Breast epithelium (tissue), 4 donors: ENCODE results near the gene ZNF564. TPM values are rescaled to one million over a fixed set of nuclear protein-coding genes. Genes with fewer than 3 reads are reported as not detected.
A peak's percentile ranks its signal among the peaks of the same experiment; 100 is the strongest.

ENCODE experiments used
- DNase-seq, 2 donors: peaks; one replicate each; pipeline ENCODE4 v3.0.0-alpha.2; 2019; ENCODE audit warnings: low spot score in 2 of 2
- H3K27ac ChIP-seq, 2 donors: fragments of 200-600 bp; sonication (generic) in 1 of 2; one replicate each; pipeline ENCODE4 v1.5.1; 2016 to 2019; ENCODE audit warnings: mild to moderate bottlenecking in 1 of 2
- H3K27me3 ChIP-seq, 2 donors: fragments of 200-600 bp; sonication (generic) in 1 of 2; one replicate each; pipeline versions ENCODE4 v1.5.1 to v1.6.0; 2017 to 2019; ENCODE audit warnings: control low read depth in 1 of 2, mild to moderate bottlenecking in 1 of 2
- H3K36me3 ChIP-seq: fragments of 200-600 bp; one replicate; pipeline ENCODE4 v1.5.1; 2019
- H3K4me1 ChIP-seq, 2 donors: fragments of 200-600 bp; sonication (generic); one replicate each; pipeline ENCODE4 v1.5.1; 2016 to 2019; ENCODE audit warnings: control low read depth in 1 of 2
- H3K4me3 ChIP-seq, 3 donors: fragments of 200-600 bp; sonication (generic); 1 replicate in 2 of 3; 2 replicates in 1 of 3; pipeline ENCODE4 v1.5.1; 2016 to 2019; ENCODE audit warnings: mild to moderate bottlenecking in 3 of 3, moderate library complexity in 2 of 3
- H3K9me3 ChIP-seq, 2 donors: fragments of 200-600 bp; sonication (generic) in 1 of 2; one replicate each; pipeline ENCODE4 v1.5.1; 2016 to 2019; ENCODE audit warnings: control low read depth in 1 of 2
- POLR2A ChIP-seq: fragments of 450-650 bp; IDR thresholded peaks from one replicate; pipeline ENCODE4 v1.6.1; 2016; ENCODE audit warnings: antibody characterized with exemption, mild to moderate bottlenecking, moderate library complexity
- POLR2AphosphoS5 ChIP-seq, 3 donors: sonication (generic); formaldehyde crosslinking; IDR thresholded peaks; one replicate each; pipeline ENCODE4 v1.6.1; 2017; ENCODE audit warnings: antibody characterized with exemption in 3 of 3
- intact Hi-C: fragments of 100-400 bp; cut with DNase I; formaldehyde crosslinking; loops from one replicate; pipeline ENCODE4 v1.15.1; 2023; ENCODE audit warnings: low total_unique reads
- total RNA-seq, 3 donors: library from RNA; depleted of rRNA; stranded (reverse); fragments of >200 nt; gene quantifications; one replicate each; pipeline ENCODE4 v1.1.0, GENCODE V29; 2016
- TF ChIP-seq, protein P1 (sequence below), 3 donors: fragments of 450-650 bp; IDR thresholded peaks; one replicate each; pipeline ENCODE4 v1.5.1; 2016 to 2017; ENCODE audit warnings: antibody characterized with exemption in 3 of 3, mild to moderate bottlenecking in 3 of 3, moderate library complexity in 3 of 3

Gene ZNF564
- total RNA-seq, 3 donors from 2014 or later: 14.7 to 25.8 (median 18.7) TPM

DNA sequence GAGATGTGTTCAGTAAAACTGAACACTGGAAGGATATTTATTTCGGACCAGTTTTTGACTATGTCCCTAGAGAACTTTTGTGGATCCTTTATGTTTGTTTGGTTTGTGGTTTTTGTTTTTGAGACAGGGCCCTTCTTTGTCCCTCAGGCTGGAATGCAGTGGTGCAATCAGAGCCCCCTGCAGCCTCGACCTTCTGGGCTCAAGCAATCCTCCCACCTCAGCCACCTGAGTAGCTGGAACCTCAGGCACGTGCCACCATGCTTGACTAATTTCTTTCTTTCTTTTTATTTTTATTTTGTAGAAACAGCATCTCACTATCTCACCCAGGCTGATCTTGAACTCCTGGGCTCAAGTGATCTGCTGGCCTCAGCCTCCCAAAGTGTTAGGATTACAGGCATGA, 65.7 kb downstream of the ZNF564 start:
- Histone ChIP-seq H3K36me3 (no peaks in the 10 kb centered on the region), H3K4me1 (no peaks in the 10 kb centered on the region), H3K4me3 (no peak overlapping the region), H3K27ac (peak overlapping the region in 1 of 2 donors; percentile 83), H3K9me3 (no peaks in the 10 kb centered on the region), H3K27me3 (no peaks in the 10 kb centered on the region)
- no peak for DNase-seq
- intact Hi-C loops: no loop called here
- TF ChIP-seq, protein P1, sequence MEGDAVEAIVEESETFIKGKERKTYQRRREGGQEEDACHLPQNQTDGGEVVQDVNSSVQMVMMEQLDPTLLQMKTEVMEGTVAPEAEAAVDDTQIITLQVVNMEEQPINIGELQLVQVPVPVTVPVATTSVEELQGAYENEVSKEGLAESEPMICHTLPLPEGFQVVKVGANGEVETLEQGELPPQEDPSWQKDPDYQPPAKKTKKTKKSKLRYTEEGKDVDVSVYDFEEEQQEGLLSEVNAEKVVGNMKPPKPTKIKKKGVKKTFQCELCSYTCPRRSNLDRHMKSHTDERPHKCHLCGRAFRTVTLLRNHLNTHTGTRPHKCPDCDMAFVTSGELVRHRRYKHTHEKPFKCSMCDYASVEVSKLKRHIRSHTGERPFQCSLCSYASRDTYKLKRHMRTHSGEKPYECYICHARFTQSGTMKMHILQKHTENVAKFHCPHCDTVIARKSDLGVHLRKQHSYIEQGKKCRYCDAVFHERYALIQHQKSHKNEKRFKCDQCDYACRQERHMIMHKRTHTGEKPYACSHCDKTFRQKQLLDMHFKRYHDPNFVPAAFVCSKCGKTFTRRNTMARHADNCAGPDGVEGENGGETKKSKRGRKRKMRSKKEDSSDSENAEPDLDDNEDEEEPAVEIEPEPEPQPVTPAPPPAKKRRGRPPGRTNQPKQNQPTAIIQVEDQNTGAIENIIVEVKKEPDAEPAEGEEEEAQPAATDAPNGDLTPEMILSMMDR (IDR thresholded peaks at IDR 0.05): no peak
- TF ChIP-seq POLR2AphosphoS5 (IDR thresholded peaks at IDR 0.05) (no peak), POLR2A (no peak)

GRCh38 chr19:12485052-12485416, 66.2 kb downstream of the ZNF564 start:
- TF ChIP-seq, protein P1 (IDR thresholded peaks at IDR 0.05): no peak
- TF ChIP-seq POLR2AphosphoS5 (IDR thresholded peaks at IDR 0.05) (no peak), POLR2A (no peak)
- H3K4me3 ChIP-seq: peak overlapping the region; percentile 80 to 99 (median 87)
- no peak for DNase-seq
- H3K9me3 ChIP-seq: no peaks in the 10 kb centered on the region
- intact Hi-C loops: no loop called here
- H3K27me3 ChIP-seq: no peaks in the 10 kb centered on the region
- H3K27ac ChIP-seq: peak overlapping the region; percentile 83 to 93
- no peaks in the 10 kb centered on the region for H3K4me1 ChIP-seq
- no peaks in the 10 kb centered on the region for H3K36me3 ChIP-seq

- Histone ChIP-seq H3K4me1 (no peaks in the 10 kb centered on the region), H3K27me3 (no peaks in the 10 kb centered on the region), H3K27ac (peak within 1 kb of the TSS; percentile 83 to 93), H3K36me3 (no peaks in the 10 kb centered on the region), H3K9me3 (no peaks in the 10 kb centered on the region), H3K4me3 (peak within 1 kb of the TSS; percentile 80 to 99 (median 87))
- intact Hi-C loops: no loop called here
- DNase-seq: peak; percentile 82 to 86
- TF ChIP-seq POLR2A (no peak), POLR2AphosphoS5 (IDR thresholded peaks at IDR 0.05) (peak; percentile 36 to 72 (median 58))
Observed at GRCh38 chr19:12484371-12485051, 66.8 kb downstream of the ZNF564 start, which contains the start of gene ZNF709. Gene ZNF709, minus strand, starts transcription at chr19:12484816. Its CDS starts 159 bp downstream, at chr19:12484657.

DNA sequence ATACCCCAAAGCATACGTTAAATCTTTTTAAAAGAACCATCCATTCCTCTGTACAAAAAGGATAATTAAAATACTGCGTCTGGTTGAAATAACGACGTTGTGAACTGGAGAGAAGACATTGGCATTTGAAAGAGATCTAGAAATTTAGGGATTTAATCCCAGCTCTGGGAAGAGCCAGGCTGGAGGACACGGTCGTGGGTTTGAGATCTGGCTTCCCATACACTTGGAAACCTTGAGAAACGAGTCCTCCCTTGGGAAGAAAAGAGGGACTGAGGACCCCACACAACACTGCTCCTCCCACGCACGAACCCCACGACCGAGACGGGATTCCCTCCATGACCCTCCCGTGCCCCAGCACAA, 67.3 kb downstream of the ZNF564 start:
- peak overlapping the region; percentile 80 to 99 (median 87) for H3K4me3 ChIP-seq
- no peak for DNase-seq
- H3K36me3 ChIP-seq: no peaks in the 10 kb centered on the region
- H3K27ac ChIP-seq: peak overlapping the region; percentile 83 to 93
- H3K4me1 ChIP-seq: no peaks in the 10 kb centered on the region
- no peaks in the 10 kb centered on the region for H3K9me3 ChIP-seq
- H3K27me3 ChIP-seq: no peaks in the 10 kb centered on the region
- intact Hi-C loops: no loop called here
- TF ChIP-seq, protein P1 (IDR thresholded peaks at IDR 0.05): no peak
- TF ChIP-seq POLR2AphosphoS5 (IDR thresholded peaks at IDR 0.05) (no peak), POLR2A (no peak)

- Histone ChIP-seq H3K4me1 (no peaks in the 10 kb centered on the region), H3K36me3 (no peaks in the 10 kb centered on the region), H3K27ac (no peak overlapping the region), H3K27me3 (no peaks in the 10 kb centered on the region), H3K4me3 (no peak overlapping the region), H3K9me3 (no peaks in the 10 kb centered on the region)
- DNase-seq: no peak
- TF ChIP-seq, protein P1 (IDR thresholded peaks at IDR 0.05): no peak
- no peak for TF ChIP-seq POLR2A
- intact Hi-C loops: no loop called here
Observed at GRCh38 chr19:12482509-12482886, 68.8 kb downstream of the ZNF564 start.
